GM21515 (cell line): ENCODE results near the gene CALM1.

ENCODE experiments used
- ATAC-seq: cut with Tn5 transposase; IDR thresholded peaks from one replicate; pipeline ENCODE4 v1.9.1; 2021; ENCODE audit not compliant: unreplicated experiment

Gene CALM1

DNA sequence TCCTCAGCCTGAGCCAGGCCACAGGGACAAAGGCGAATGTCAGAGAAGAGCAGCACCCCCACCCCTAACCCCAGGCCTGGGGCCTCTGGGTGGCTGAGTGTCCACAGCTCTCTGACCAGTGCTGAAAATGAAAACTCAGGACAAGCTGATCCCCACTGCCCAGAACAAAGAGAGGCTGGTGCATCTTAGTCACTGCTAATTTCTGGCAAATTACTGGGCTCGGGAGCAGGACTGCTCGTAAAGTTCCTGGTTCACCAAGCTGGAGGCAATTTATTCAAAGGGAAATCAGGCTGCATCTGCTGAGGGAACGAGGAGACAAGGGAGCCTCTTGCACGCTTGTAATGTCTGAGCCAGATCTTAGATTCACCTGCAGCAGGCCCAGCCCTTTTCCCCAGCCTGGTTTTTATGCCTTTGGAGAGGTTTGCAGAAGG is 43.2 kb downstream of the CALM1 start:
- ATAC-seq, result no peak

GRCh38 chr14:90440592-90440991 is 43.8 kb downstream of the CALM1 start:
- ATAC-seq, result no peak

DNA sequence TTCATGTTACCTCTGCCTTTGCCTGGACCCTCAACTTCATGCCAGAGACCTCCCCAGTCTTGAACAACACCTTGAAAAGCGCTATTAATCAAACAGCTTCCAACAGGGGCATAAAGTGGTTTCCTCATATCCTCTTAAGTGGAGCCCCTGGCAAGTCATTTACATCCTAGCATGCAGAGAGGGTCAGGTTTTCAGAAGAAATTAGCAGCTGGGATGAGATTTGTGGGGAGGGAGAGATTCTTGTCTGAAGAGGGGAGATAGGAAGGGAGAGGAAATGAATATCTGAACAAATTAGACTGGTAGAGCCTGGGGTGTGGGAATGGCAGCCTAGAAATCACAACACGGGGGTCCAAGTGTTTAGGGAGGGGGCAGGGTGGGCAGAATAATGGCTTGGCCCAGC is 45.6 kb downstream of the CALM1 start:
- ATAC-seq, result no peak

- no peak for ATAC-seq
Measured at GRCh38 chr14:90443161-90444076, 46.6 kb downstream of the CALM1 start.

GRCh38 chr14:90444077-90444696 is 47.4 kb downstream of the CALM1 start:
- ATAC-seq, result no peak

GRCh38 chr14:90445011-90445410 is 48.2 kb downstream of the CALM1 start:
- ATAC-seq, result no peak

- ATAC-seq, result no peak
Measured at GRCh38 chr14:90446405-90446804, 49.6 kb downstream of the CALM1 start.

DNA sequence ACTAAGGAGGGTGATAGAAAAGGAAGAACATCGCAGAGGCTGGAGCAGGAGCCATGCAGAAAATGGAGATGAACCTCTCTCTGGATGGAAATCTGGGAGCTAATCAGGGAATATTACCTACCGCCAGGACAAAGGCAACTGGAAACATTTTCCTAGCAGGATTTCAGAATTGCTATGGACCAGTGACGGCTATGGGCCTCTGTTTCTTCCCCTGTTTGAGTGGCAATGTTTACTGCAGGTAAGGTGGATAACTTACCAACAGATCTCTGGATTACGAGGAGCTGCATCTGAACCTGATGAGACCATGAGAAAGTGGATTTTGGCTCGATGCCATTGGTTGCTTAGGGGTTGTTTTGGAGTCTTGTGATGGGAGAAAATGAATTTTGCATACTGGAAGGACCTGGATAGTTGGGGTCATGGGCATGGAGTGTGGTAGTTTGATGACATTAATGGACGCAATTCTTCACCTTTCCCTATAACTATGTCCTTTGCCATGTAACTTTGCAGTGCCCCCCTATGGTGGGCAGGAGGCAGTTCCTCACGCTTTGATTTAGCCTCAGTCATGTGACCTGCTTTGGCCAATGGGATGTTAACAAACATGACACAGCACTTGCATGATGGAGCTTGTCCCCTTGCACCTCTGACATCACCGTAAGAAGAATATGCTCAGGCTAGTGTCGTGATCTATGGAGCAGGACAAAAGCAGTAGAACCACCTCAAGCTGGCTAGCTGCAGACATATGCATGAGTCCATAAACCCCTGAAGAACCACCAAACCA is 51.1 kb downstream of the CALM1 start:
- no peak for ATAC-seq

GRCh38 chr14:90449411-90449810 is 52.6 kb downstream of the CALM1 start:
- no peak for ATAC-seq

- ATAC-seq, result no peak
Measured at GRCh38 chr14:90450151-90450550, 53.3 kb downstream of the CALM1 start.

GRCh38 chr14:90450667-90451066 is 53.8 kb downstream of the CALM1 start:
- ATAC-seq, result no peak

DNA sequence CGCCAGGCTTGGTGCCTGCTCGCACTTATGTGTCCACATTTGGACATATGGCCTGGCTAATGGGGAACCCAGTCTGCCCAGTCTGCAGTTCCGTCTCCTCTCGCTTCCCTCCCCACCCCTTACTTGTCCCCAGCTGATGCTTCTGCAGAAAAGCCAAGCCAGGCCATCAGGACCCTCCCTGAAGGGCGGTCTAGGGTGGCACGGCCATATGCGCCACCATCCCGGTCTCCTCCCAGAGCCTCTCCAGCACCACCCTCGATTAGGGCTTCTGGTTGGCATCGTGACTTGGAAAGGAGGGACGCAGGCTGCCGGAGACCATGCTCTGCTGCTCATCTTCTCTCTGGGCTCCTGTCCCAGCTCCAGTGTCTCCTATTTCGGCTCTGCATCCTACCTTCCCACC is 54.6 kb downstream of the CALM1 start:
- ATAC-seq, result no peak

GRCh38 chr14:90451961-90452360 is 55.1 kb downstream of the CALM1 start:
- ATAC-seq, result no peak

- ATAC-seq, result no peak
Measured at GRCh38 chr14:90452366-90452765, 55.5 kb downstream of the CALM1 start.

DNA sequence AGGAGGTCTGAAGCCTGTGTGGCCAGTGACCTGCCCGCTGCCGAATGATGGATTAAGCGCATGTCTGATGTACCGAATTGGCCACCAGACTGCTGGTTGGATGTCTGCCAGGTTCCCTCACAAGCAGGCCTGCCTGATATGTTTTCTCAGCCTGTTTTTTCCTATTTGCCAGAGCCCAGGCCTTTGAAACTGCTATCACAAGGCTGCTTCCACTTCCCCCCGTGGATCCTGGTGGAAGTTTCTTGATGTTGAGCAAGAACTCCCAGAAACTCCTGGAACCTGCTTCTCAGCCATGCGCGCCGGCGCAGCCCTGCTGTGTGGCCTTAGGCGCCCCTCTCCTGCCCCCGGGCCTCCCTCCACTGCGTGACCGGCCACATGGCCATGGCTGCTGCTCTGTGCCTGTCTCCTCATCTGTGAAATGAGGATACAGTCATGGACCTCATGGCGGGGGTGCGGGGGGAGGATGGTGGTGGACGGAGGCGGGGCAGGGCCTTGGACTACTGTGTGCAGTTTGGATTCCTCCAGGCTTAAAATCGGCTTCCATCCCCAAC is 56.6 kb downstream of the CALM1 start:
- ATAC-seq, result no peak

DNA sequence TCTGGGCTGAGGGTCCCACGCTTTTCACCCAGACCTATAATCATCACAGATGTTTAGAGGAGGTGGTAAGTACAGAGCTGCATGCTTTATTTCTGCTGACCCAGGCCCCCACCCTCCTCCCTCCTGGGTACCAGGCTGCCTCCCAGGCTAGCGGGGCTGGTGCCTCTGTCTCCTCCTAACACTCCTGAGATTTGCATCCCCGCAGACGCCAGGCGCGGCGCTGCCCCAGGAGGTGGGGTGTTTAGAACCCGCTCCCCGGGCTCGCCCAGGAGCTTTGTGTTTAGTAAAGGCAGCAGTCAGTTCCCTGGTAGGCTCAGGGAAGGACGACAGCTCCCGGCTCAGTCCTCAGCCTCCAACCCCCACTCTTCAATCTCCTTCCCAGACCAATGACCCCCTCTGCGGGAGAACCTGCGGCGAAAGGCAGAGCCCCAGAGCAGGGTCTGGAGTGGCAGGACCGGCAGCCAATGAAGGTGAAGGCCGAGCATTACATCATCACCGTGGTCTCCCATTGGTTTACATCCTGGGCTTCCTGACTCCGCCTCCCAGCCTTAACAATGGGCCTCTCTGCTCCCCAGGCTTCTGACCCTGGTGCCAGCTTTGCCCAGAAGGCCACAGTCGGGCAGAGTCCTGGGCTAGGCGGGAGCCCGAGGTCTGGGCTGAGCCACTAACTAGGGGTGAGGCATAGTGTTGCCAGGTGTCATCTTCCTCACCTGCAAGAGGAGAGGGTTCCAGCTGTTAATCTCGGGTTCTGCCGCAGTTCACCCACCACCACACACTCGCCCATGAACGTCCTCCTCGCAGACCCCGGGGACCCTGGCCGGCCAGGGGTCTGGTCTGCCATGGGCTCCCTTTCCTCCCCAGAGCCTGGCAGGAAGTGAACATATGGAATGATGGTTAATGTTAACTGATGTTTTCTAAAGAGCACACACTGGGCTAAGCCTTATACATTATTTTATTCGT is 57.5 kb downstream of the CALM1 start:
- ATAC-seq, result no peak

GRCh38 chr14:90455100-90455571 is 58.3 kb downstream of the CALM1 start:
- ATAC-seq, result no peak

DNA sequence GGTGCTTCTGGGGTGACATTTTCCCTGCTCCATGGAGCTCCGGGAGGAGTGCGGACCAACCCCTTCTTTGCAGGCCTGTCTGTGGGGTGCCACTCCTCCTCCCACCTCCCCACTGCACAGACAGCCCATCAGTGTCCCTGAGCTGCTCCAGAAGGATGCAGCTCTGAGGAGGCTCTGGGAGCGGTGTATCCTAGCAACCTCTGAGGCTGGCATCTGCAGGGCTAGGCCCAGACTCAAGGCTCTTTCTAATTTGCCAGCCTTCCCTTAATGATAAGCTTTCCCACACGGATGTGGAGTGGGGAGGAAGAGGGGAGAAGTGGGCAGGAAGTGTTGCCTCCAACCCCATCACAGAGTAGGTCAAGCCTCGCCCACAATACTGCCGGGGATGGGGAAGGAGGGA is 59.7 kb downstream of the CALM1 start:
- no peak for ATAC-seq

DNA sequence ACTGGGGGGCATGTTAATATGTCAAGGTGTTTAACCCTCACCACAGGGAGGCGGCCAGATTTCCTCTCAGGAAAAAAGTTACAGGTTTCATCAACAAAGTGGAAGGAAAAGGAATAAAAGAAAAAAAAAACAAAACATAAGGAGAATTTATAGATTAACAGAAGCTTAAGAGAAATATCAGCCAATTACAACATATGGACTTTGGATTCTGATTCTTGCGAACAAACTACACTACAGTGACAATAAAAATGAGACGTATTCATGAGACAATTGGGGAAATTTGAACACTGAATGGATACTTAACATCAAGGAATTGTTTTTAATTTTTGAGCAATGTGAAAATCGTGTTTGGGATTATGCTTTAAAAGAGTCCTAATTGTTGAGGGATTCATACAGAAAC is 60.4 kb downstream of the CALM1 start:
- ATAC-seq, result no peak
